ENCODE measurements around the gene COX14. TPM values are rescaled to one million over a fixed set of nuclear protein-coding genes. Genes with fewer than 3 reads are reported as not detected.

The COX14 gene
- total RNA-seq, 2 donors from 2014 or later: 139 to 181 TPM

DNA sequence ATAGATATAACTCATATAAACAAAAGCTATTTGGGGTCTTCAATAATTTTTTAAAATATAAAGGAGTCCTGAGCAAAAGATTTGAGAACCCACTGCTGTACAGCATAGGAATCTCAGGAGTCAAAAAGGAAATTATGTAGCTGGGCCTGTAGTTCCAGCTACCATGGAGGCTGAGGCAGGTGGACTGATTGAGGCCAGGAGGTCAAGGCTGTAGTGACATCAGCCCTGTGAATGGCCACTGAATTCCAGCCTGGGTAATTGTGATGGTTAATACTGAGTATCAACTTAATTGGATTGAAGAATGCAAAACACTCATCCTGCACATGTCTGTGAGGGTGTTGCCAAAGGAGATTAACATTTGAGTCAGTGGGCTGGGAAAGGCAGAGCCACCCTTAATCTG is 44.6 kb downstream of the COX14 start:
- no peak for TF ChIP-seq CTCF (IDR thresholded peaks at IDR 0.05)
- H3K36me3 ChIP-seq: no peaks in the 10 kb centered on the region
- no peaks in the 10 kb centered on the region for H3K9me3 ChIP-seq
- no peaks in the 10 kb centered on the region for H3K4me1 ChIP-seq
- H3K27ac ChIP-seq: no peak overlapping the region
- no peaks in the 10 kb centered on the region for H3K27me3 ChIP-seq
- H3K4me3 ChIP-seq: no peak overlapping the region
- no peak for DNase-seq (ENCODE audit: low spot score)

- H3K4me3 ChIP-seq: no peak overlapping the region
- no peak overlapping the region for H3K27ac ChIP-seq
- H3K36me3 ChIP-seq: no peaks in the 10 kb centered on the region
- no peaks in the 10 kb centered on the region for H3K27me3 ChIP-seq
- TF ChIP-seq CTCF (IDR thresholded peaks at IDR 0.05): no peak
- H3K9me3 ChIP-seq: no peaks in the 10 kb centered on the region
- no peaks in the 10 kb centered on the region for H3K4me1 ChIP-seq
- no peak for DNase-seq (ENCODE audit: low spot score)
Measured at GRCh38 chr12:50157259-50157658, 45.2 kb downstream of the COX14 start.

- H3K27me3 ChIP-seq: no peaks in the 10 kb centered on the region
- no peak for TF ChIP-seq CTCF (IDR thresholded peaks at IDR 0.05)
- no peak overlapping the region for H3K4me3 ChIP-seq
- no peaks in the 10 kb centered on the region for H3K36me3 ChIP-seq
- H3K9me3 ChIP-seq: no peaks in the 10 kb centered on the region
- no peak for DNase-seq (ENCODE audit: low spot score)
- H3K4me1 ChIP-seq: peaks cover 0 to 2% of the 10 kb centered on the region in 2 donors
- no peak overlapping the region for H3K27ac ChIP-seq
Measured at GRCh38 chr12:50160643-50161042, 48.6 kb downstream of the COX14 start.

GRCh38 chr12:50162230-50162629 is 50.2 kb downstream of the COX14 start:
- Histone ChIP-seq H3K27me3 (no peaks in the 10 kb centered on the region), H3K9me3 (no peaks in the 10 kb centered on the region), H3K36me3 (no peaks in the 10 kb centered on the region), H3K4me1 (peaks cover 0 to 11% of the 10 kb centered on the region in 2 donors), H3K27ac (no peak overlapping the region), H3K4me3 (no peak overlapping the region)
- no peak for DNase-seq (ENCODE audit: low spot score)
- no peak for TF ChIP-seq CTCF (IDR thresholded peaks at IDR 0.05)

DNA sequence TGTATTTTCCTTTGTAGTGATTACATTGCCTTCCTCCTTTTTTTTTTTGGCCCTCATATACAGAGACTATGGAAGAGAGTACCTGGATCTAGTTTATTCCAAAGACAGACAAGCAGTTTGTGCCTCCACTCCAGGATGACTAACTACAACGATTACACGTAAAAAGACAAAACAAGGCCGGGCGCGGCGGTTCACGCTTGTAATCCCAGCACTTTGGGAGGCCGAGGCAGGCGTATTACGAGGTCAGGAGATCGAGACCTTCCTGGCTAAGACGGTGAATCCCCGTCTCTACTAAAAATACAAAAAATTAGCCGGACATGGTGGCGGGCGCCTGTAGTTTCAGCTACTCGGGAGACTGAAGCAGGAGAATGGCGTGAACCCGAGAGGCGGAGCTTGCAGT is 52.9 kb downstream of the COX14 start:
- DNase-seq (ENCODE audit: low spot score): no peak

More for the DNA sequence above, 52.9 kb downstream of the COX14 start:
- Histone ChIP-seq H3K36me3 (no peaks in the 10 kb centered on the region), H3K27ac (no peak overlapping the region), H3K4me3 (no peak overlapping the region), H3K9me3 (no peaks in the 10 kb centered on the region), H3K4me1 (peaks cover 0 to 18% of the 10 kb centered on the region in 2 donors), H3K27me3 (no peaks in the 10 kb centered on the region)
- TF ChIP-seq CTCF (IDR thresholded peaks at IDR 0.05): no peak
